Astrocyte (in vitro differentiated cells and primary cell): ENCODE measurements around the gene TBC1D12.

Experiments
- EZH2 ChIP-seq: IDR thresholded peaks from 2 replicates; pipeline ENCODE4 v1.6.1; 2012; ENCODE audit warnings: mild to moderate bottlenecking, low read length, inconsistent platforms; ENCODE audit not compliant: insufficient read depth
- TF ChIP-seq, protein P1 (sequence below): IDR thresholded peaks from 2 replicates; pipeline ENCODE4 v1.5.1; 2011; ENCODE audit warnings: low read depth, mild to moderate bottlenecking, inconsistent platforms, low read length, moderate library complexity; ENCODE audit not compliant: insufficient read depth

DNA sequence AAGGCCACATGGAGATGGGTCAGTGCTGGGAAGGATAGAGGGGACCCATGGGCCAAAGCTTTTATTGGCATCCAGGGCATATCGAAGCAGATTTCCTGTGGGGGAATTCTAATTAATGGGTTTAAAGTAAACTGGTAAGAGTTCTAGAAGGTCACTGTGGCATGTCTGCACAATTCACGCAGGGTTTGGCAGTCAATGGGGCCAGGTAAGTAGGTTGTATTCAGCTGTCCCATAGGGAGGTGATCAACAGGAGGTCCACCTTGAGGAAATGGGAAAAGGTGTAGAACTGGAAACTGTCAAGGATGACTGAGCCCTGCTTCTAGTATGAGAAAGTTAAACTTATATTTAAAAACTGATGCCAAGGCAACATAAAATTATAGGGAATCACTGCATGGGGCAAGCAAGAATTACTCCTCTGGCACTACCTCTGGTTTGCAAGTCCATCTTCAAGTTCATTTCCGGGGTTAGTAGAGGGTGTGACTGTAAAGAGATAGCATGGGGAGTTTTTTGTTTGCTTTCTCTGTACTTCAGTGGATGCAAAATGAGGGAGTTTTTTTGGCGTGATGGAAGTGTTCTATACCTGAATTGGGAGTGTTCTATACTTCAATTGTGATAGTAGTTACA is 22.5 kb downstream of the TBC1D12 start:
- TF ChIP-seq EZH2: no peak
- TF ChIP-seq, protein P1, sequence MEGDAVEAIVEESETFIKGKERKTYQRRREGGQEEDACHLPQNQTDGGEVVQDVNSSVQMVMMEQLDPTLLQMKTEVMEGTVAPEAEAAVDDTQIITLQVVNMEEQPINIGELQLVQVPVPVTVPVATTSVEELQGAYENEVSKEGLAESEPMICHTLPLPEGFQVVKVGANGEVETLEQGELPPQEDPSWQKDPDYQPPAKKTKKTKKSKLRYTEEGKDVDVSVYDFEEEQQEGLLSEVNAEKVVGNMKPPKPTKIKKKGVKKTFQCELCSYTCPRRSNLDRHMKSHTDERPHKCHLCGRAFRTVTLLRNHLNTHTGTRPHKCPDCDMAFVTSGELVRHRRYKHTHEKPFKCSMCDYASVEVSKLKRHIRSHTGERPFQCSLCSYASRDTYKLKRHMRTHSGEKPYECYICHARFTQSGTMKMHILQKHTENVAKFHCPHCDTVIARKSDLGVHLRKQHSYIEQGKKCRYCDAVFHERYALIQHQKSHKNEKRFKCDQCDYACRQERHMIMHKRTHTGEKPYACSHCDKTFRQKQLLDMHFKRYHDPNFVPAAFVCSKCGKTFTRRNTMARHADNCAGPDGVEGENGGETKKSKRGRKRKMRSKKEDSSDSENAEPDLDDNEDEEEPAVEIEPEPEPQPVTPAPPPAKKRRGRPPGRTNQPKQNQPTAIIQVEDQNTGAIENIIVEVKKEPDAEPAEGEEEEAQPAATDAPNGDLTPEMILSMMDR: no peak
